ENCODE measurements around the gene PSMD14.
A peak's percentile ranks its signal among the peaks of the same experiment; 100 is the strongest.
"Not testable (repeated sequence)": the region's sequence is repeated elsewhere in the genome, so short reads cannot be mapped to it uniquely, and the experiment has no call there.

The PSMD14 gene

DNA sequence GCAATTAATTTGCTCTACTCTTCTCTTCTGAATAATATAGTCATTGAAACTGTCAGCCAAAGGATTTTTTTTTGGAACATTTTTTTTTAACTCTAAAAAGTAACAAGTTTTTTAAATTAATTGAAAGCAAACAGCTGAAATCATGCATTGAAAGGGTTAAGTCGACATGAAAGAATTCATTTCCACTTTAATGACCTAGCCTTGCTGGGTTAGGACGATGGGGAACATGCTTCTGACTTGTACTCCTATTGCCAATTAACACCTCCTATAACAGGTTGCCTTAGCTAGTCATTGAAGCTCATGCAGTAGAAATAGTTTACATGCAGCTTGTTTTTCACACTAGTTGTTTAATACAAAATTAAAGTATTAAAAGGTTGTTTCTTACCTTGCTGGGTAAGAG lies 47.8 kb downstream of the PSMD14 start:
- TF ChIP-seq, protein P1, sequence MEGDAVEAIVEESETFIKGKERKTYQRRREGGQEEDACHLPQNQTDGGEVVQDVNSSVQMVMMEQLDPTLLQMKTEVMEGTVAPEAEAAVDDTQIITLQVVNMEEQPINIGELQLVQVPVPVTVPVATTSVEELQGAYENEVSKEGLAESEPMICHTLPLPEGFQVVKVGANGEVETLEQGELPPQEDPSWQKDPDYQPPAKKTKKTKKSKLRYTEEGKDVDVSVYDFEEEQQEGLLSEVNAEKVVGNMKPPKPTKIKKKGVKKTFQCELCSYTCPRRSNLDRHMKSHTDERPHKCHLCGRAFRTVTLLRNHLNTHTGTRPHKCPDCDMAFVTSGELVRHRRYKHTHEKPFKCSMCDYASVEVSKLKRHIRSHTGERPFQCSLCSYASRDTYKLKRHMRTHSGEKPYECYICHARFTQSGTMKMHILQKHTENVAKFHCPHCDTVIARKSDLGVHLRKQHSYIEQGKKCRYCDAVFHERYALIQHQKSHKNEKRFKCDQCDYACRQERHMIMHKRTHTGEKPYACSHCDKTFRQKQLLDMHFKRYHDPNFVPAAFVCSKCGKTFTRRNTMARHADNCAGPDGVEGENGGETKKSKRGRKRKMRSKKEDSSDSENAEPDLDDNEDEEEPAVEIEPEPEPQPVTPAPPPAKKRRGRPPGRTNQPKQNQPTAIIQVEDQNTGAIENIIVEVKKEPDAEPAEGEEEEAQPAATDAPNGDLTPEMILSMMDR (IDR thresholded peaks at IDR 0.05; ENCODE audit: insufficient read depth, missing control alignments), result no peak
- peak; percentile 74 for FAIRE-seq
- no peak for DNase-seq (ENCODE audit: insufficient read length, low spot score)

GRCh38 chr2:161357097-161357496 lies 48.9 kb downstream of the PSMD14 start:
- FAIRE-seq (no peak), DNase-seq (ENCODE audit: insufficient read length, low spot score) (no peak)
- TF ChIP-seq, protein P1 (IDR thresholded peaks at IDR 0.05; ENCODE audit: insufficient read depth, missing control alignments), result no peak

DNA sequence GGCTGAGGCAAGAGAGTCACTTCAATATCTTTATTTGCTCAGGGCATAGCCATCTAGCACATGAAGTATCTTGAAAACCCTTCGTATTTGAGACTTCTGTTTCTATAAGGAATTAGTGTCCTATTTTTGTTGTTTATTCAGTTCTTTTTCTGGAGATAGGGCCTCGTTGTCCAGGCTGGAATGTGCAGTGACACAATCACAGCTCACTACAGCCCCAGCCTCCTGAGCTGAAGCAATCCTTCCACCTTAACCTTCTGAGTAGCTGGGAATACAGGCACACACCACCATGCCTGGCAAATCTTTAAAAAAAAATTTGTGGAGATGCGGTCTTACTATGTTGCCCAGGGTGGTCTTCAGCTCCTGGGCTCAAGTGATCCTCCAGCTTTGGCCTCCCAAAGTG lies 50.6 kb downstream of the PSMD14 start:
- TF ChIP-seq, protein P1 (IDR thresholded peaks at IDR 0.05; ENCODE audit: insufficient read depth, missing control alignments), result no peak
- no peak for FAIRE-seq
- DNase-seq (ENCODE audit: insufficient read length, low spot score), result no peak

DNA sequence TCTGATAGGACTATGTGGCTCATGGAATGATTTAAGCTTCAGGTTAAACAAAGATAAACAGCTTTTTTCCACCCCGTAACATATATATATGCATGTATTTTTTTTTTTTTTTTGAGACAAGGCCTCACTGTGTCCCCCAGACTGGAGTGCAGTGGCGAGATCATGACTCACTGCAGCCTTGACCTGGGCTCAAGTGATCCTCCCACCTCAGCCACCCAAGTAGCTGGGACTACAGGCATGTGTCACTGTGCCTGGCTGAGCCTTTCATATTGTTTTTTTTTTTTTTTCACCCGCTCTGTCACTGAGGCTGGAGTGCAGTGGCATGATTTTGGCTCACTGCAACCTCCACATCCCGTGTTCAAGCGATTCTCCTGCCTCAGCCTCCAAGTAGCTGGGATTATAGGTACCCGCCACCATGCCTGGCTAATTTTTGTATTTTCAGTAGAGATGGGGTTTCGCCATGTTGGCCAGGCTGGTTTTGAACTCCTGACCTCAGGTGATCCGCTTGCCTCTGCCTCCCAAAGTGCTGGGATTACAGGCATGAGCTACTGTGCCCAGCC lies 52.0 kb downstream of the PSMD14 start:
- DNase-seq (ENCODE audit: insufficient read length, low spot score); FAIRE-seq: not testable (repeated sequence)

- FAIRE-seq (peak; percentile 21), DNase-seq (ENCODE audit: insufficient read length, low spot score) (no peak)
- TF ChIP-seq, protein P1 (IDR thresholded peaks at IDR 0.05; ENCODE audit: insufficient read depth, missing control alignments), result no peak
Measured at GRCh38 chr2:161362568-161363166, 54.4 kb downstream of the PSMD14 start.

- DNase-seq (ENCODE audit: insufficient read length, low spot score) (no peak), FAIRE-seq (peak; percentile 61)
- TF ChIP-seq, protein P1 (IDR thresholded peaks at IDR 0.05; ENCODE audit: insufficient read depth, missing control alignments), result no peak
Measured at GRCh38 chr2:161367675-161368074, 59.5 kb downstream of the PSMD14 start.

- TF ChIP-seq, protein P1 (IDR thresholded peaks at IDR 0.05; ENCODE audit: insufficient read depth, missing control alignments), result no peak
- FAIRE-seq, result peak; percentile 51
- no peak for DNase-seq (ENCODE audit: insufficient read length, low spot score)
Measured at GRCh38 chr2:161369311-161369710, 61.1 kb downstream of the PSMD14 start.
